ENCODE results near the gene GREM2.

DNA sequence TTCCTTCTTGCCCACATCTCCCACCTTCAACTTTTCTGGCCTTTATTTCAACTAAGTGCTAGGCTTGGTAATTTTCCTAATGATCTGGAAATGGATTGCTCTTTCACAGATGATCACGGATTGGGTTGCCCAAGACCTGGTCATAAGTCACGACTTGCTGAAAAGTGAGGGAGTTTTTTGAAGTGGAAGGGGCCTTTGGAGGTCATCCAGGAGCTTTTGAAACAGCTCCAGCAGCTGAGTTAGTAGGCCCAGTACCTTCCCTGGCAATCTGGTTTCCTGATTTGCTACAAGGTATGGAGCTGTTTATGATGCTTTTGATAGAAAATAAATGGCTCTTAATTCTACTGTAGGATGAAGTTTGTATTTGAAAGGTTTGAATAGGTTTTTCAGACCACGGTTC is 20.4 kb downstream of the GREM2 start:
- TF ChIP-seq POLR2AphosphoS5 (IDR thresholded peaks at IDR 0.05) (no peak), EP300 (IDR thresholded peaks at IDR 0.05) (no peak)

All from esophagus muscularis mucosa (tissue), 3 donors.